BLaER1 treated with 17β-estradiol and CSF1 and Interleukin-3, amounts not matched to agents 10 nM and 100 nM (cell line): ENCODE measurements around the gene TUT7.
"Not testable (repeated sequence)": the region's sequence is repeated elsewhere in the genome, so short reads cannot be mapped to it uniquely, and the experiment has no call there.

ENCODE experiments used
- H3K27ac ChIP-seq, 11 experiments: shearing (Covaris generic); formaldehyde crosslinking; 2 replicates each; pipeline ENCODE4 v1.8.1; 2022
- H3K27me3 ChIP-seq, 11 experiments: shearing (Covaris generic); formaldehyde crosslinking; 2 replicates each; pipeline ENCODE4 v1.8.1; 2022
- H3K36me3 ChIP-seq, 11 experiments: shearing (Covaris generic); formaldehyde crosslinking; 2 replicates each; pipeline ENCODE4 v1.8.1; 2022
- H3K4me1 ChIP-seq, 10 experiments: shearing (Covaris generic); formaldehyde crosslinking; 2 replicates each; pipeline ENCODE4 v1.8.1; 2022
- H3K4me2 ChIP-seq, 11 experiments: shearing (Covaris generic); formaldehyde crosslinking; 2 replicates each; pipeline ENCODE4 v1.8.1; 2022
- H3K4me3 ChIP-seq, 10 experiments: shearing (Covaris generic); formaldehyde crosslinking; 2 replicates each; pipeline ENCODE4 v1.8.1; 2022
- H3K9ac ChIP-seq, 11 experiments: shearing (Covaris generic); formaldehyde crosslinking; 2 replicates each; pipeline ENCODE4 v1.8.1; 2022
- H3K9me3 ChIP-seq, 11 experiments: shearing (Covaris generic); formaldehyde crosslinking; replicated peaks in 1 of 11; 2 replicates each; pipeline ENCODE4 v1.8.1; 2022
- H4K20me1 ChIP-seq, 11 experiments: shearing (Covaris generic); formaldehyde crosslinking; 2 replicates each; pipeline ENCODE4 v1.8.1; 2022
- Cebpa-rat ChIP-seq, 11 experiments: shearing (Covaris generic); IDR thresholded peaks; 2 replicates each; pipeline ENCODE4 v1.8.1; 2022

The TUT7 gene, protein sequence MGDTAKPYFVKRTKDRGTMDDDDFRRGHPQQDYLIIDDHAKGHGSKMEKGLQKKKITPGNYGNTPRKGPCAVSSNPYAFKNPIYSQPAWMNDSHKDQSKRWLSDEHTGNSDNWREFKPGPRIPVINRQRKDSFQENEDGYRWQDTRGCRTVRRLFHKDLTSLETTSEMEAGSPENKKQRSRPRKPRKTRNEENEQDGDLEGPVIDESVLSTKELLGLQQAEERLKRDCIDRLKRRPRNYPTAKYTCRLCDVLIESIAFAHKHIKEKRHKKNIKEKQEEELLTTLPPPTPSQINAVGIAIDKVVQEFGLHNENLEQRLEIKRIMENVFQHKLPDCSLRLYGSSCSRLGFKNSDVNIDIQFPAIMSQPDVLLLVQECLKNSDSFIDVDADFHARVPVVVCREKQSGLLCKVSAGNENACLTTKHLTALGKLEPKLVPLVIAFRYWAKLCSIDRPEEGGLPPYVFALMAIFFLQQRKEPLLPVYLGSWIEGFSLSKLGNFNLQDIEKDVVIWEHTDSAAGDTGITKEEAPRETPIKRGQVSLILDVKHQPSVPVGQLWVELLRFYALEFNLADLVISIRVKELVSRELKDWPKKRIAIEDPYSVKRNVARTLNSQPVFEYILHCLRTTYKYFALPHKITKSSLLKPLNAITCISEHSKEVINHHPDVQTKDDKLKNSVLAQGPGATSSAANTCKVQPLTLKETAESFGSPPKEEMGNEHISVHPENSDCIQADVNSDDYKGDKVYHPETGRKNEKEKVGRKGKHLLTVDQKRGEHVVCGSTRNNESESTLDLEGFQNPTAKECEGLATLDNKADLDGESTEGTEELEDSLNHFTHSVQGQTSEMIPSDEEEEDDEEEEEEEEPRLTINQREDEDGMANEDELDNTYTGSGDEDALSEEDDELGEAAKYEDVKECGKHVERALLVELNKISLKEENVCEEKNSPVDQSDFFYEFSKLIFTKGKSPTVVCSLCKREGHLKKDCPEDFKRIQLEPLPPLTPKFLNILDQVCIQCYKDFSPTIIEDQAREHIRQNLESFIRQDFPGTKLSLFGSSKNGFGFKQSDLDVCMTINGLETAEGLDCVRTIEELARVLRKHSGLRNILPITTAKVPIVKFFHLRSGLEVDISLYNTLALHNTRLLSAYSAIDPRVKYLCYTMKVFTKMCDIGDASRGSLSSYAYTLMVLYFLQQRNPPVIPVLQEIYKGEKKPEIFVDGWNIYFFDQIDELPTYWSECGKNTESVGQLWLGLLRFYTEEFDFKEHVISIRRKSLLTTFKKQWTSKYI (N-terminal part only)

DNA sequence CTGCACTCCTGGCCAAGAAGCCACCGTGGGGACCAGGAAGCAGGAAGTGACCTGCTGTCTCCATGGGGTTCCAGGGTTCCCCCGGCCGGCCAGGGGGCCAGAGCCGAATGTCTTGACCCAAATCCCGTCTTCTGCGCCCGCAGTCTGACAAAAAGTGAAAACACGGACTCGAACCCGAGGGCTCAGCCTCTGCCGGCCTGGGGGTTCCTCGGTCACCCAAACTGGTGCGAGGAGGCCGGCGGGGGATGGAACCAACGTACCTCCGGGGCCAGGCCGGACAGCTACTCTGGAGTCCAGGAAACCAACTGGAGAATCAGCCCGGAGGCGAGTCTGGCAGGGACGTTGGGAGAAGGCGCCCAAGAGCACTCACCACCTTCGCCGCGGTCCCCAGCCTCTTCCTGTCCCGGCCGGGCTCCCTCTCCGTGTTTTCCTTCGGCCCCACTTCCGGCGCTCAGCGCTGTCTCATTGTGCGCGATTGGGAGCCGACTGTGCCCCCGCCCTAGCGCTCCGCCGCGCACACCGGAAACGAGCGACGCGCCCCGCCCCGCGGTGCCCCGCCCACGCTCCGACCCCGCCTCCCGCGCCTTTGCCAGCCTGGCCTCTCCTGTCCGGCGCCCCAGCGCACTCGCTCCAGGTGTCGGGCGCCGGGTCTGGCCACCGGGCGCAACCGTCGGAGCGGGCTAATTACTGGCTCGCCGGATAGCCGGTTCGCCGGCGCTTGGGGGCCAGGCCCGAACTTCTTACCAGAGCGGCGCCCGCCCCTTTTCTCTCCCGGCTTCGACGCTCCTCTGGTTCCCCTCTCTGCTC lies at the start of gene TUT7:
TSS of gene TUT7 (minus strand) at position 400 of the 807 bp plus-strand sequence. CDS start 1,211 bp downstream, outside the sequence.
- Histone ChIP-seq H3K4me3 (peak within 1 kb of the TSS; percentile 82 to 95 (median 88)), H4K20me1 (peaks cover 0 to 38% (median 25%) of the 10 kb centered on the region in 11 experiments; a peak in 13 of 22 replicates), H3K36me3 (peaks cover 0 to 39% (median 18%) of the 10 kb centered on the region in 11 experiments; a peak in 15 of 22 replicates), H3K9me3 (no peaks in the 10 kb centered on the region), H3K27ac (peak within 1 kb of the TSS; percentile 85 to 97 (median 93)), H3K4me1 (peaks cover 36 to 59% (median 47%) of the 10 kb centered on the region in 10 experiments), H3K9ac (peak within 1 kb of the TSS; percentile 84 to 97 (median 94)), H3K27me3 (peaks cover 0 to 16% (median 10%) of the 10 kb centered on the region in 11 experiments; a peak in 10 of 22 replicates), H3K4me2 (peak within 1 kb of the TSS; percentile 89 to 99 (median 96))
- TF ChIP-seq Cebpa-rat (IDR thresholded peaks at IDR 0.05): no peak

GRCh38 chr9:86402591-86402990 lies 48.4 kb upstream of the TUT7 start:
- no peak for TF ChIP-seq Cebpa-rat (IDR thresholded peaks at IDR 0.05)

GRCh38 chr9:86396412-86396811 lies 42.2 kb upstream of the TUT7 start:
- Histone ChIP-seq H3K4me2 (no peak overlapping the region), H3K27me3 (no peaks in the 10 kb centered on the region), H4K20me1 (no peaks in the 10 kb centered on the region), H3K9me3 (peaks cover 0 to 12% (median 7%) of the 10 kb centered on the region in 11 experiments; a peak in 13 of 22 replicates), H3K27ac (no peak overlapping the region), H3K4me1 (peaks cover 0 to 6% (median 0%) of the 10 kb centered on the region in 10 experiments; a peak in 1 of 20 replicates), H3K36me3 (no peaks in the 10 kb centered on the region), H3K9ac (no peak overlapping the region), H3K4me3 (no peak overlapping the region)
- no peak for TF ChIP-seq Cebpa-rat (IDR thresholded peaks at IDR 0.05)

More at GRCh38 chr9:86402591-86402990, 48.4 kb upstream of the TUT7 start:
- Histone ChIP-seq H3K4me3 (no peak overlapping the region), H4K20me1 (no peaks in the 10 kb centered on the region), H3K27ac (no peak overlapping the region), H3K4me2 (peak overlapping the region in 3 of 11 experiments; percentile 20 to 47 (median 34); a peak in 6 of 22 replicates), H3K27me3 (no peaks in the 10 kb centered on the region), H3K4me1 (peaks cover 0 to 49% (median 4%) of the 10 kb centered on the region in 10 experiments; a peak in 10 of 20 replicates), H3K9ac (no peak overlapping the region), H3K9me3 (no peaks in the 10 kb centered on the region), H3K36me3 (no peaks in the 10 kb centered on the region)

- Histone ChIP-seq H3K9me3 (peaks cover 5 to 23% (median 14%) of the 10 kb centered on the region in 11 experiments; a peak in 16 of 22 replicates), H3K4me1 (peaks cover 0 to 17% (median 4%) of the 10 kb centered on the region in 10 experiments; a peak in 9 of 20 replicates), H3K4me2 (peak overlapping the region in 5 of 11 experiments; percentile 0 to 82 (median 47); a peak in 8 of 22 replicates), H3K27ac (peak overlapping the region in 2 of 11 experiments; percentile 13 to 17; a peak in 1 of 22 replicates)
- not testable (repeated sequence) for H3K36me3 ChIP-seq, H3K9ac ChIP-seq, H3K27me3 ChIP-seq, H4K20me1 ChIP-seq, H3K4me3 ChIP-seq
Observed at GRCh38 chr9:86390184-86390583, 36.0 kb upstream of the TUT7 start.

GRCh38 chr9:86389628-86390027 lies 35.4 kb upstream of the TUT7 start:
- no peak overlapping the region for H3K9ac ChIP-seq
- TF ChIP-seq Cebpa-rat (IDR thresholded peaks at IDR 0.05): no peak
- H3K4me1 ChIP-seq: peaks cover 0 to 17% (median 4%) of the 10 kb centered on the region in 10 experiments; a peak in 9 of 20 replicates
- H3K4me2 ChIP-seq: peak overlapping the region in 5 of 11 experiments; percentile 0 to 82 (median 47); a peak in 8 of 22 replicates
- no peak overlapping the region for H3K4me3 ChIP-seq
- H3K27me3 ChIP-seq: no peaks in the 10 kb centered on the region
- no peaks in the 10 kb centered on the region for H4K20me1 ChIP-seq
- H3K36me3 ChIP-seq: no peaks in the 10 kb centered on the region
- H3K27ac ChIP-seq: peak overlapping the region in 2 of 11 experiments; percentile 13 to 17; a peak in 1 of 22 replicates
- H3K9me3 ChIP-seq: peaks cover 6 to 24% (median 12%) of the 10 kb centered on the region in 11 experiments; a peak in 15 of 22 replicates

DNA sequence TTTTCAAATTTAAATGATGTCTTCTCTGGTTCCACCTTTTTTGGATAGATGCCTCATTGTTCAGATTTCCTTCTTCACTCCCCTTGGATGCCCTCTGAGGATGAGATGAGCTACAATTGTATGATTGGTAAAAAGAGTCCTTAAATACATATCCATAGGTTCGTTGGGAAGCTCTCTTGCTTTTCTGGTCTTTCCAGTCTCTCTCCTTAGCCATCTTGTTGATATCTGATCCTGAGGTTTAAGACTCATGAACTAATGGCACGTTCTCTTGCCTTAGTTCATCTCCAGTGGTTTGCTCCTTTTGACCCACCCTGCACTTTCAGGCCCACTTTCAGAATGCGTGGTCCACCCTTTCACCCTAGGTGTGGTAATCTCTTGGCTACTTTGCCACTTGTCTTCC lies 33.2 kb upstream of the TUT7 start:
- Histone ChIP-seq H3K9ac (no peak overlapping the region), H3K4me2 (no peak overlapping the region), H3K9me3 (peaks cover 15 to 40% (median 26%) of the 10 kb centered on the region in 11 experiments; a peak in 21 of 22 replicates), H4K20me1 (no peaks in the 10 kb centered on the region), H3K27ac (no peak overlapping the region), H3K4me3 (no peak overlapping the region), H3K36me3 (no peaks in the 10 kb centered on the region), H3K27me3 (no peaks in the 10 kb centered on the region), H3K4me1 (peaks cover 0 to 17% (median 4%) of the 10 kb centered on the region in 10 experiments; a peak in 9 of 20 replicates)
- TF ChIP-seq Cebpa-rat (IDR thresholded peaks at IDR 0.05): no peak

GRCh38 chr9:86383000-86383399 lies 28.8 kb upstream of the TUT7 start:
- not testable (repeated sequence) for H4K20me1 ChIP-seq, H3K36me3 ChIP-seq, H3K9ac ChIP-seq, H3K4me3 ChIP-seq, H3K27me3 ChIP-seq, H3K27ac ChIP-seq, H3K4me2 ChIP-seq, H3K4me1 ChIP-seq
- peaks cover 12 to 43% (median 25%) of the 10 kb centered on the region in 11 experiments; a peak in 21 of 22 replicates for H3K9me3 ChIP-seq
